Motor neuron (in vitro differentiated cells): ENCODE results near the gene DHX16. TPM values are rescaled to one million over a fixed set of nuclear protein-coding genes. Genes with fewer than 3 reads are reported as not detected.
"Not testable (repeated sequence)": the region's sequence is repeated elsewhere in the genome, so short reads cannot be mapped to it uniquely, and the experiment has no call there.

Experiments
- ATAC-seq, 8 experiments: fragments of 200-7000 bp; cut with Tn5 transposase; replicated peaks in 6 of 8; 2 replicates each; pipeline ENCODE4 v1.8.0; 2021; ENCODE audit warnings: mild to moderate bottlenecking in 8 of 8, moderate library complexity in 8 of 8
- H3K27ac ChIP-seq, 2 donors: fragments of 250-450 bp; sonication (Bioruptor Pico); 2 replicates each; pipeline ENCODE4 v1.9.0; 2021; ENCODE audit warnings: antibody characterized with exemption in 2 of 2, mild to moderate bottlenecking in 2 of 2, moderate library complexity in 1 of 2
- H3K4me1 ChIP-seq, 2 donors: fragments of 250-450 bp; sonication (Bioruptor Pico); replicated peaks in 1 of 2; 2 replicates each; pipeline ENCODE4 v1.6.1; 2021; ENCODE audit warnings: antibody characterized with exemption in 2 of 2, mild to moderate bottlenecking in 2 of 2, moderate library complexity in 1 of 2
- H3K4me3 ChIP-seq, 5 donors: fragments of 250-450 bp; sonication (Bioruptor Pico); 2 replicates each; pipeline ENCODE4 v1.9.0; 2021; ENCODE audit warnings: antibody characterized with exemption in 5 of 5, mild to moderate bottlenecking in 5 of 5, moderate library complexity in 4 of 5
- WGBS, 10 experiments: fragments of 450-650 bp; shearing (Covaris generic); methylation state at CpG; one replicate each; pipeline ENCODE4 v1.0.0; 2022; 5-methylcytosine and 5-hydroxymethylcytosine counted together
- in situ Hi-C, 9 experiments: fragments of 400-800 bp; cut with MboI; loops; one replicate each; pipeline ENCODE4 v1.15.0; 2021; ENCODE audit warnings: low sequenced_read_pairs in 9 of 9, low pct_unique_long_range_greater_than_20kb in 2 of 9; ENCODE audit not compliant: unreplicated experiment in 9 of 9
- total RNA-seq, 8 experiments: library from RNA; unstranded; fragments of 300-600 nt; gene quantifications; 2 replicates each; pipeline versions ENCODE4 v1.2.3 to v1.2.4, GENCODE V29; 2022

The DHX16 gene
- total RNA-seq, 8 experiments from 2014 or later: 12.1 to 43.3 (median 25.9) TPM

DNA sequence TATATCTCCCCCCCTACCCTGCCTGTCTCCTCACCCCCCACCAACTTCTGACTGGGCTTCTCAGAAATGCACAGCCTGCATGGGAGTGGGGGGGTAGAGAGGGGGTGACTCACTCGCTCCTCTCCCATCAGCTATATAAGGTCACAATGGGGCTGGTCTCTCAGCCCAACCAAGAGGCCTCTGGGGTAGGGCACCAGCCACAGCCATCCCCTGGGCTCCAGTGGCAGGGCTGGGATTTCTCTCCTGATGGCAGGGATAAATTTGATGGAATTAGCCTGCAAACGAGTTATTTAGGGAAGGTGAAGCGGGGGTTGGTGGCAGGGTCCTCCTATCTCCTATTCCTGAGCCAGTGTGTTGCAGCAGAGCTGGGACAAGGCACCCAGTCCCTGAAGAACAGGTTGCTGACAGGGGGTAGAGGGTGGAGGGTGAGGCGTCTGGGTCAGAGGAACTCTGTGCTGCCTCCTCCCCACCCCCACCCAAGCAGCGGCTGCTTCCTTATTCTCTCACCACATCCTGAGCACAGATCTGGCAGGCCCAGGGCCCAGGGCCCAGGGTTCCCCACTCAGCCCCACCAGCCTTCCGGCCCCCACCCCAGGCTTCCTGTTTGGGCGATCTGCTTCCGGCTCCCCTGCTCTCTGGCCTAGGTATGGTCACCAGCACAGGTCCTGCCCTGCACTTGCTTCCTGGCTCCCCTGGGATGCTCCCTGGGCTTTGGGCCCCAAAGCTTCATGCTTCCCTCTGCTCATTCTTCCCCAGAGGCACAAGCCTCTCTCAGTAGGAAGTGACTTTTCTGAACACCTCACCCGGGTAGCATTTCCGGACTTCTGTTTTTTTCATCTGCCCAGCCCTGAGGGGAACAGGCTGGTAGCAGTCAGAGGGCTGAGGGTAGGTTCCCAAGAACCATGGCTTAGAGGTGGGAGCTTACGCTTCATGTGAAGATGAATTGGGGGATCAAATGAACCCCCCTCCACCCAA lies 9.6 kb upstream of the DHX16 start:
- in situ Hi-C loops: no loop called here
- Histone ChIP-seq H3K4me3 (peak overlapping the region; percentile 21 to 95 (median 77)), H3K27ac (peak overlapping the region; percentile 51 to 66), H3K4me1 (peaks cover 55 to 59% of the 10 kb centered on the region in 2 donors)
- WGBS, 10 experiments: 0 to 100% (median 3%) methylated on average over 1 to 4 of the region's 11 CpGs; no CpG with 5 or more reads in 6 of the 10 experiments
- peak; percentile 21 to 63 (median 57) for ATAC-seq

DNA sequence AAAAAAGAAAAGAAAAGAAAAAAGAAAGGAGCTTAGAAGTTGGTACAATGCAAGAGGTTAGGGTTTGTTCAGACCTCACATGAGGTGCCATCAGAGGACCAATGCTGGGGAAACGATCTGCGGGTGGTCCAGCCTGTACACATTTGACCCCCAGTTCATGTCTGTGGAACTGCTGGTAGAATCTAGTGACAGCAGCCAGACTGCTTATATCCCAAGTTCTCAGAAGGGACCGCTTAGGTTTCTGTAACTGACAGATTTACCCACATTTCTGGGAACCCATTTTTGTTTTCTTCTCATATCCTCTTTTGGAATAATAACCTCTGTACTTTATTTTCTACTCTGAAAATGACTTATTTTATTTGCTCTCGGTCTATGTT lies 8.9 kb upstream of the DHX16 start:
- ATAC-seq: no peak
- peaks cover 55 to 59% of the 10 kb centered on the region in 2 donors for H3K4me1 ChIP-seq
- H3K27ac ChIP-seq: peak overlapping the region in 1 of 2 donors; percentile 66
- in situ Hi-C loops: no loop called here
- peak overlapping the region in 3 of 5 donors; percentile 2 to 95 (median 77) for H3K4me3 ChIP-seq
- WGBS, 10 experiments: 0 to 94% (median 51%) methylated on average over 1 to 4 of the region's 4 CpGs; no CpG with 5 or more reads in 2 of the 10 experiments

DNA sequence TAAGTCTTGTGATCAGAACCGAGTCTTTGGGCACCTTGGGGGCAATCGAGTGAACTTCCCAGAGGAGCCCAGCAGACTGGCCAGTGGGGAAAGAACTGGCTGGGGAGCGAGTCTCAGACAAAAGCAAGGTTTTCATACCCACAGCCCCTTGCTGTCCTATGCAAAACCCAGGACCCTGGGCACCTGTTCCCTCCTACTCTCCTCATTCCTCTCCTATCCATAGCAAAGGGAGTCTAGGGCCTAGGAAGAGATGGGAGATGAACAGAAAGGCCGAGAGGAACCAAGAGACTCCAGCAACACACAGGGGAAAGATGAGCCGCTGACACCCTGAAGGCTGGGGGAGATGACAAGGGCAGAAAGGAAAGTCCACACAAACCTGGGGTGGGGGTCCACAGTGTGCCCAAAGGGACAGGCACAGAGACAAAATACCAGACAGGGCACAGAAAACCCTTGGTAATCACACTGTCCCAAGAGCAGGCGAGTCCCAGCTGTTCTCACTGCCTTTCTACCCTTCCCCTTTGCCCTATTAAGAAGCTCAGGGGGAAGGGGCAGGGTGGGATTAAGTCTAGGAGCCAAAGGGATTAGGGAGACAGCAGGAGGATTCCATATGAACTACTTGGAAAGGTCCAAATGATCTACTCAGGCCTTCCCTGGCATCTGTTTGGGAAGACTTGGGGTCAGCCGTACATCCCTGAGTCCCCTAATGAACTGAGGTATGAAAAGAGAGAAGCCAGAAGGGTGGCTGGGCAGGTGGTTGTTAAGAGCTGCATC lies 7.1 kb upstream of the DHX16 start:
- H3K27ac ChIP-seq: peak overlapping the region in 1 of 2 donors; percentile 12
- WGBS, 10 experiments: 29 to 100% (median 77%) methylated on average over 1 to 4 of the region's 7 CpGs; no CpG with 5 or more reads in 2 of the 10 experiments
- H3K4me1 ChIP-seq: peaks cover 43 to 46% of the 10 kb centered on the region in 2 donors
- ATAC-seq: no peak
- in situ Hi-C loops: loop anchor here in 1 of 9 experiments (5.0 kb wide), 1 partner anchor 42 kb away; the partner anchor contains the start of gene TUBB
- no peak overlapping the region for H3K4me3 ChIP-seq

DNA sequence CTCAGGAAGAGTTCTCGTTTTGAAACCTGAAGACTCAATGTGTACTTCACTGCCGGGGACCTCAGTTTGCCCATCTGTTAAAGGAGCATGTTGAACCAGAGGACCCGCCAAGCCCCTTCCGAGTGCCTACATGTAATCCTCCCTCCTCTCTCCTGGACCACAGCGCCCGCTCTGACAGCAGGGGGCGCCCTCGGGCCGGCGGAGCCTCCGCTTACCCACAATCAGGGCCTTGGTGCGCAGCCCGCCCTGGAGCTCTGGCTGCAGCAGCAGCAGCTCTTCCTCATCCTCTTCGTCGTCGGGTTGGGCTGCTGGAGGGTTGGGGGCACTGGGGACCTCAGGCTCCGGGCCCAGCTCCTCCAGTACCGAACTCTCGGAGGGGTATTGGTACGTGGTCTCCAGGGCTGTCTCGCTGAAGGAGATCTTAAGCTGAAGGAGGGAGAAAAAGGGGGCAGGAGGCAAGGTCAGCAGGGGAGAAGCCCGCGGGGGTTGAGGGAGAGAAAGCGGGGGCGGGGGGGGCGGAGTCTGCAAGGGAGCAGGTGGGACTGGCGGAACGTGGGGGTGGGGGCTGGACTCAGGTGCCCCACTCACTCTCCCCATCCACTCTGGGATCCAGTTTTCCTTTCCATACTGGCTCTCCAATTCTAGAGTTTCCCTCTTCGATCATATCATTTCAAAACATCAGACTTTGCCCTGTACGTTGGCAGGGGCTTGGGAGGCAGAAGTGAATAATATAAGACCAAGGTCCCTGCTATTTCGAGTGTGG lies 6.3 kb upstream of the DHX16 start:
- Histone ChIP-seq H3K27ac (no peak overlapping the region), H3K4me1 (peaks cover 35 to 37% of the 10 kb centered on the region in 2 donors), H3K4me3 (peak overlapping the region in 2 of 5 donors; percentile 1 to 5)
- in situ Hi-C loops: loop anchor here in 1 of 9 experiments (5.0 kb wide), 1 partner anchor 43 kb away; the partner anchor contains the start of gene TUBB
- ATAC-seq: peak; percentile 45 to 90 (median 57)
- whole genome bisulfite sequencing, 10 experiments: 10 to 67% (median 18%) methylated on average over 1 to 15 of the region's 31 CpGs; no CpG with 5 or more reads in 3 of the 10 experiments

DNA sequence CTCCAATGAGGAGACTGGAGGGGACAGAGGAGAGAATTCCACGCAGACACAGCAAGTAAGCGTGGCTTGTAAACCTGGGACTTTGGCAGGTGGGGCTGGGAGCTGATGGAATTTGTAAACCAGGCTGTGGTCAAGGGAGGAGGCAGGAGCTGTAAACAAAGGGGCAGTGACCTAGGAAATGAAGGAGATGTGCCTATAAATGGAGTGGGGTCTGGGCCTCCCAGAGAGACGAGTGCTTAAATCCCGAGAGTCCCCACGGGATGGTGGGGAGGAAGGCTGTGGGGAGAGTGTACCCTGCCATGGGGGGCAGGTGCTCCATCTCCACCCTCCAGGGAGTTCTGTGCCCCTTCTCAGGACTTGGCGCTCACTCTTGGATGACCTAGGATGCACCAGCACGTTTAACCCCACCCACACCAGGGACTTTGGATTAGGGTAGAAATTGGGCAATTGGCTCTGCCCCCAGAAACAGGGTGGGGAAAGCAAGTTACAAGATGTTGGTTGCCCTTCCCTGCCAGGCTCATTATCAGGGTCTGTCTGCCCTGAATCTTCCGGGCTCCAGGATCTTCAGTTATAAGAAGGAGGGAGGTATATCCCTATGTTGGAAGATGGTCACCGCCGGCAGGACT lies 4.0 kb upstream of the DHX16 start:
- H3K27ac ChIP-seq: no peak overlapping the region
- no peak for ATAC-seq
- in situ Hi-C loops: loop anchor here in 1 of 9 experiments (5.0 kb wide), 1 partner anchor 46 kb away; the partner anchor contains the start of gene TUBB

DNA sequence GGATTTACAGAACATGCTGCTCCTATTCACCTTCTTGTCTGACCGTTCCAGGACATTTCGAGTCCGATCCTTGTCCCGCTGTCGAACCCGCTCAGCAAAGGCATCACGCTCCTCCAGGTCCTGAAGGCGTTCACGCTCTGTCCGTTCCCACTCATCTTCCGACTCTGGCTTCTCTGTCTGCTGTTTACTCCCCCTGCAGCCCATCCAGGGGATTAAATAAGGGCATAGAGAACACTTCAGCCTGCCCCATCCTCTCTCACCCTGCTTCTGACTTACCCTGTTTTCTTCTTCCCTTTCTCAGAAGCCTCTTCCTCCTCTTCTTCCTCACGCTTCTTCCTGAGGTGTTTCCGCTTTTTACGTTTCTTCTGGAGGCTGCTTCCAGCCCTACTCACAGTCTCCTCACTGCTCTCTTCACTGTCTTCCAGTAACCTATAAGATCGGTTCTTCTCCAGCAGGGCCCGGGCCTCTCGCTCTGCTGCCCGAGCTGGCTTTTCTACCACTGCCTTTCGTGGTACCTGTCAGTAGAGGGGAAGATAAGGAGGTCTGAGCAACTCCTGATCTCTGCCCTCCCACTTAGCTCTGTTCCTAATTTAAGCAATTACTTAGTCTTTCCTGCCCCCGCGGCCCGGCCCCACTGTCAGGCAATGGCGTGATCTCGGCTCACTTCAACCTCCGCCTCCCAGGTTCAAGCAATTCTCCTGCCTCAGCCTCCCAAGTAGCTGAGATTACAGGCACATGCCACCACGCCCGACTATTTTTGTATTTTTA lies 1.9 kb downstream of the DHX16 start:
- peaks cover 8% of the 10 kb centered on the region in 2 donors for H3K4me1 ChIP-seq
- ATAC-seq: no peak
- H3K27ac ChIP-seq: no peak overlapping the region
- 73 to 100% (median 86%) methylated on average over 2 to 20 of the region's 27 CpGs for whole genome bisulfite sequencing, 10 experiments
- in situ Hi-C loops: no loop called here
- H3K4me3 ChIP-seq: no peak overlapping the region

More for the DNA sequence above, 4.0 kb upstream of the DHX16 start:
- Histone ChIP-seq H3K4me1 (peaks cover 17 to 19% of the 10 kb centered on the region in 2 donors), H3K4me3 (no peak overlapping the region)
- 40 to 100% (median 80%) methylated on average over 1 to 4 of the region's 10 CpGs; no CpG with 5 or more reads in 4 of the 10 experiments for WGBS, 10 experiments

DNA sequence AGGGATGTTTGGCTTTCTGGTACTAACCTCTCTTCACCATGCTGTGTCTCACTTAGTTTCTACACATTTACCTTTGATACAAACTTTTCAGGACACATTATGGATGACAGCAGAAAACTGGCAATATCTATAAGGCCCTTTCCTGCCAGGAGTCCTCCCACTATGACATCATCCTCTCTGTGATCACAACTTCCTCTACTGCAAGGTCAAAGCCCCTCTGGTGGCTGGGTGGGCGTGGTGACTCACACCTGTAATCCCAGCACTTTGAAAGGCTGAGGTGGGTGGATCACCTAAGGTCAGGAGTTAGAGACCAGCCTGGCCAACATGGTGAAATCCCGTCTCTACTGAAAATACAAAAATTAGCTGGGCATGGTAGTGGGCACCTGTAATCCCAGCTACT lies 6.5 kb downstream of the DHX16 start:
- H3K4me3 ChIP-seq, H3K4me1 ChIP-seq, H3K27ac ChIP-seq, in situ Hi-C loops: not testable (repeated sequence)
- 57 to 100% (median 100%) methylated on average over 1 of the region's 2 CpGs; no CpG with 5 or more reads in 7 of the 10 experiments for WGBS, 10 experiments
- ATAC-seq: peak in 3 of 8 experiments; percentile 39 to 51 (median 46)

DNA sequence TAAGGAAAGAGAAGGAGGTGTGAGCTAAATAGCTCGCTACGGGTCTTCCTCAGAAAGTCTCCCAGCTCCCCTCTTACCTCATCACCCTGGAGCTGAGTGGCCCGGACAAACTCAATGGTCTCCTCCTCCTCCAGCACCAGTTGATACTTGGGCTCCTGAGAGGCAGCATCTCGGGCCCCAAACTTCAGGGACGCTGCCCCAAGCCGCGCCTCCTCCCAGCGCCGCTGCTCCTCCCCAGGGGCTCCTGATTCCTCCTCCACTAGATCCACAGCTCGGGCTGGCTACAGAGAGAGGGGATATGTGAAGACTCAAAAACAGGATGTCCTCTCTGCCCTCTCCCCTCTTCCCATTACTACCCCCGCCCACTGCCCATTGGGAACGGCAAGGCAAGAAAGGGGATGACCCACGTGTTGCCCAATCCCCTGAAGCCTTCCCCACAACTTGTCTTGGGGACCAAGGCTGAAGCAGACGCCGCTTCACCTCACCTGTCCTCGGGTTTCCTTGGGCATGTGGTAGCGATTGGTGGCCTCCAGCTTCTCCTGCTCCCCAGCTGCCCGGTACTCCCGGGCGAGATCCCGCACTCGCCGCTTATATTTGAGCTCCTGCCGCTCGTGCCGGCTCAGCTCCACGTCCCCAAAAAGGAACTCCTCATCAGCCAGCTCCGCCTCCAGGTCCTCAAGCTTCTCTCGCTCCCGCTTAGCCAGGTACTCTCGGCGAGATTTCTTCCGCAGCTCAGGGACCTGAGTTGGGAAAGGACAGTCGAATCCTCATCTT lies 7.6 kb downstream of the DHX16 start:
- ATAC-seq: no peak
- in situ Hi-C loops: no loop called here
- Histone ChIP-seq H3K4me1 (no peaks in the 10 kb centered on the region), H3K4me3 (no peak overlapping the region), H3K27ac (no peak overlapping the region)
- WGBS, 10 experiments: 40 to 100% (median 80%) methylated on average over 1 to 20 of the region's 34 CpGs; no CpG with 5 or more reads in 3 of the 10 experiments

DNA sequence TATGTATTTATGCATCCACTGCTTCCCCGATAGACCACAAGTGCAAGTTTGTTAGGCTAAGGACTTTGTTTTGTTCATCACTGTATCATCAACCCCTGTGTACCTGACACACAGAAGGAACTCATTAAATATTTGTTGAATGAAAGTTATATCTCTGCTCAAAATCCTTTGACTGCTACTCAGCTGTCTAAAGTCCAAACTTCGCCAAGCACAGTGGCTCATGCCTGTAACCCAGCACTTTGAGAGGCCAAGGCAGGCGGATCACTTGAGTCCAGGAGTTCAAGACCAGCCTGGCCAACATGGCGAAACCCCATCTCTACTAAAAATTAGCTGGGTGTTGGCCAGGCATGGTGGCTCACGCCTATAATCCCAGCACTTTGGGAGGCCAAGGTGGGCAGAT lies 14.9 kb downstream of the DHX16 start:
- WGBS, 10 experiments: 0 to 100% (median 100%) methylated on average over 1 to 3 of the region's 5 CpGs; no CpG with 5 or more reads in 4 of the 10 experiments
- ATAC-seq, H3K4me3 ChIP-seq, in situ Hi-C loops, H3K27ac ChIP-seq, H3K4me1 ChIP-seq: not testable (repeated sequence)

DNA sequence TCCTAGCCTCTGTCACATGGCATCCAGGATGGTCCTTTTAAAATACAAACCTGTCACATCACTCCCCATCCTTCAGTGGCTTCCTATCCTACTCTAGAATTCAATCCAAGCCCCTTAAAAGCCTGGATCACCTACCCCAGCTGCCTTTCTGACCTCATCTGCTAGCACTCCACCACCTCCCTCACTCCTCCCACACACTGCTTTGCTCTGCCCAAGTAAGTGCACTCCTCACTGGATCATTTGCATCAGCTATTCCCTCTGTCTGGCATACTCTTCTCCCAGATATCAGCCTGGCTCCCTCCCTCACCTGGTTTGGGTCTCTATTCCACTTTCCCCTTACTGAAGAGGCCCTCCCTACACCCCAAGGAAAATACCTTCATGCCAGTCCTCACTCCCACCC lies 15.4 kb downstream of the DHX16 start:
- Histone ChIP-seq H3K27ac (no peak overlapping the region), H3K4me3 (no peak overlapping the region), H3K4me1 (no peaks in the 10 kb centered on the region)
- peak in 2 of 8 experiments; percentile 82 to 84 for ATAC-seq
- in situ Hi-C loops: no loop called here

DNA sequence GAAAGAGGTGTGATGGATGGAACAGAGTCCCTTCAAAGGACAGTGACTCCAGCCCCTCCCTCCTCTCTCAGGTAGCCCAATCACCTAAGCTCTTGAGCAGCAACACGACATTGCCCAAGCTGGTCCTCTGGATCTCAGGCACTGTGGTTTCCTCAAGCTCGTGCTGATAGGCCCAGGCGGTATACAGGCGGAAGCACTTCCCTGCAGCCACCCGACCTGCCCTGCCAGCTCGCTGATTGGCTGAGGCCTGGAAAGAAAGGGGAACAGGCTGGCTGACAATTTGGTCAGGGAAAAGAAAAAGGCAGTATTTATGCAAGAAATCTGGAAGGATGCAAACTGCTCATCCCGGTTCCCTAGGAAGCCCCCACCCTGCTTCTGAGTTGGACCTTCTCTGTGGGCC lies 16.3 kb downstream of the DHX16 start:
- no peak overlapping the region for H3K27ac ChIP-seq
- in situ Hi-C loops: no loop called here
- WGBS, 10 experiments: 80 to 100% (median 90%) methylated on average over 1 to 2 of the region's 7 CpGs; no CpG with 5 or more reads in 5 of the 10 experiments
- H3K4me3 ChIP-seq: no peak overlapping the region
- no peak for ATAC-seq
- H3K4me1 ChIP-seq: no peaks in the 10 kb centered on the region
